GM23248 (cell line): Measurements from ENCODE around the gene PEX5L.

Source experiments
- EZH2 ChIP-seq: fragments of 200-600 bp; sonication (generic); IDR thresholded peaks from 2 replicates; pipeline ENCODE4 v1.6.1; 2018; ENCODE audit warnings: antibody characterized with exemption, mild to moderate bottlenecking; ENCODE audit not compliant: insufficient read depth, poor library complexity, severe bottlenecking
- EZH2phosphoT487 ChIP-seq: fragments of 200-600 bp; sonication (generic); IDR thresholded peaks from 2 replicates; pipeline ENCODE4 v1.6.1; 2018; ENCODE audit warnings: antibody characterized with exemption, moderate library complexity, mild to moderate bottlenecking, low read depth; ENCODE audit not compliant: insufficient read depth

DNA sequence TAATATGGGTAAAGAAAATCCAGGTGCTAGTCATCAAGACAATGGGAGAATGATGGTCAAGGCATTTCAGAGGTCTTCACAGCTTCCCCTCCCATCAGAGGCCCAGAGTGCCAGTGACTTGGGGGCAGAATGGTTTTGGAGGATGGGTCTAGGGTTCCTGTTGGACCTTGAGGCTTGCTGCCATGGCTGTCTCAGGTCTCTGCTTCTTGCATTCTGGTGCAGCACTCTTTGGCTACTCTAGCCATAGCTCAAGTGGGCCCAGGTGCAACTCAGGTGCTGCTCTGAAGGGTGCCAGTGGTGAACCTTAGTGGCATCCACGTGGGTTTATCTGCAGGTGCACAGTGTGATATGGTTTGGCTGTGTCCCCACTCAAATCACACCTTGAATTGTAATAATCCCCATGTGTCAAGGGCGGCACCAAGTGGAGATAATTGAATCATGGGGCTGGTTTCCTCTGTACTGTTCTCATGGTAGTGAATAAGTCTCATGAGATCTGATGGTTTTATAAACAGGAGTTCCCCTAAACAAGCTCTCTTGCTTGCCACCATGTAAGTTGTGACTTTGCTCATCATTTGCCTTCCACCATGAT lies 48.5 kb upstream of the PEX5L start:
- TF ChIP-seq EZH2 (no peak), EZH2phosphoT487 (no peak)
